Neural cell (in vitro differentiated cells): ENCODE results near the gene CACNA2D1. TPM values are rescaled to one million over a fixed set of nuclear protein-coding genes. Genes with fewer than 3 reads are reported as not detected.

ENCODE experiments used
- H2AFZ ChIP-seq: fragments of 200-600, 300-800 bp; sonication (generic), shearing (Covaris generic); 2 replicates; pipeline ENCODE4 v1.6.0; 2014; ENCODE audit warnings: low read depth, mild to moderate bottlenecking, antibody characterized with exemption, low read length, moderate library complexity
- H3F3A ChIP-seq: fragments of 200-600 bp; shearing (Covaris generic); 2 replicates; pipeline ENCODE4 v1.6.1; 2016; ENCODE audit warnings: mild to moderate bottlenecking, moderate library complexity, mixed read lengths, antibody characterized with exemption, low read length; ENCODE audit not compliant: insufficient read depth, poor library complexity, severe bottlenecking
- H3K27ac ChIP-seq: fragments of 200-600, 300-800 bp; sonication (generic), shearing (Covaris generic); 2 replicates; pipeline ENCODE4 v1.5.1; 2014; ENCODE audit warnings: mild to moderate bottlenecking, low read length, moderate library complexity
- H3K27me3 ChIP-seq: fragments of 300-800, 200-600 bp; sonication (generic), shearing (Covaris generic); 2 replicates; pipeline ENCODE4 v1.6.0; 2014; ENCODE audit warnings: mild to moderate bottlenecking, low read depth, low read length, moderate library complexity; ENCODE audit not compliant: insufficient read depth
- H3K36me3 ChIP-seq: fragments of 300-800, 200-600 bp; sonication (generic), shearing (Covaris generic); 2 replicates; pipeline ENCODE4 v1.5.1; 2014; ENCODE audit warnings: mild to moderate bottlenecking, antibody characterized with exemption, low read length, moderate library complexity; ENCODE audit not compliant: insufficient read depth
- H3K4me2 ChIP-seq: fragments of 300-800, 200-600 bp; sonication (generic), shearing (Covaris generic); 2 replicates; pipeline ENCODE4 v1.6.0; 2014; ENCODE audit warnings: mild to moderate bottlenecking, low read length
- H3K4me3 ChIP-seq: fragments of 300-800, 200-600 bp; sonication (generic), shearing (Covaris generic); 2 replicates; pipeline ENCODE4 v1.5.1; 2014; ENCODE audit warnings: mild to moderate bottlenecking, low read length, moderate library complexity
- H3K79me2 ChIP-seq: fragments of 200-600 bp; shearing (Covaris generic); replicated peaks from 2 replicates; pipeline ENCODE4 v1.6.0; 2014; ENCODE audit warnings: mild to moderate bottlenecking, low read length, moderate library complexity; ENCODE audit not compliant: insufficient read depth
- H3K9ac ChIP-seq: fragments of 300-800, 200-600 bp; sonication (generic), shearing (Covaris generic); 2 replicates; pipeline ENCODE4 v1.6.1; 2016; ENCODE audit warnings: mild to moderate bottlenecking, low read length, mixed read lengths
- H3K9me2 ChIP-seq: fragments of 200-600 bp; shearing (Covaris generic); 2 replicates; pipeline ENCODE4 v1.6.1; 2016; ENCODE audit warnings: mild to moderate bottlenecking, low read length, mixed read lengths; ENCODE audit not compliant: insufficient read depth
- H3K9me3 ChIP-seq: fragments of 200-600, 300-800 bp; sonication (generic), shearing (Covaris generic); 2 replicates; pipeline ENCODE4 v1.6.1; 2016; ENCODE audit warnings: mild to moderate bottlenecking, mixed run types, low read length, moderate library complexity, mixed read lengths
- H4K20me1 ChIP-seq: fragments of 200-600 bp; shearing (Covaris generic); 2 replicates; pipeline ENCODE4 v1.6.1; 2016; ENCODE audit warnings: mild to moderate bottlenecking, mixed run types; ENCODE audit not compliant: insufficient read depth
- EP300 ChIP-seq: fragments of 450-650 bp; conservative IDR thresholded peaks from 2 replicates; pipeline ENCODE4 v1.6.1; 2014; ENCODE audit warnings: antibody characterized with exemption, mild to moderate bottlenecking, moderate library complexity; ENCODE audit not compliant: poor library complexity, severe bottlenecking
- EZH2 ChIP-seq: fragments of 200-600, 300-800 bp; shearing (Covaris generic), sonication (generic); IDR thresholded peaks from 2 replicates; pipeline ENCODE4 v1.6.1; 2014; ENCODE audit warnings: antibody characterized with exemption, low read length, borderline replicate concordance, mild to moderate bottlenecking; ENCODE audit not compliant: insufficient read depth, poor library complexity, severe bottlenecking
- MXI1 ChIP-seq: fragments of 450-650 bp; conservative IDR thresholded peaks from 2 replicates; pipeline ENCODE4 v1.6.1; 2014; ENCODE audit warnings: antibody characterized with exemption, mild to moderate bottlenecking; ENCODE audit not compliant: poor library complexity, severe bottlenecking
- POLR2AphosphoS5 ChIP-seq: IDR thresholded peaks from 2 replicates; pipeline ENCODE4 v1.6.1; 2012
- RAD21 ChIP-seq: fragments of 450-650 bp; conservative IDR thresholded peaks from 2 replicates; pipeline ENCODE4 v1.6.1; 2014; ENCODE audit warnings: antibody characterized with exemption, mild to moderate bottlenecking, moderate library complexity
- REST ChIP-seq: IDR thresholded peaks from 2 replicates; pipeline ENCODE4 v1.6.1; 2012; ENCODE audit warnings: borderline replicate concordance
- SMC3 ChIP-seq: fragments of 450-650 bp; conservative IDR thresholded peaks from 2 replicates; pipeline ENCODE4 v1.6.1; 2014; ENCODE audit warnings: antibody characterized with exemption, mild to moderate bottlenecking, moderate library complexity; ENCODE audit not compliant: poor library complexity
- TAF1 ChIP-seq: IDR thresholded peaks from 2 replicates; pipeline ENCODE4 v1.6.1; 2012; ENCODE audit warnings: low read depth
- polyA plus RNA-seq: library from polyadenylated mRNA; depleted of rRNA; stranded (reverse); fragments of >200 nt; gene quantifications from 2 replicates; pipeline ENCODE4 v1.2.3, GENCODE V29; 2014
- TF ChIP-seq, protein P1 (sequence below): fragments of 450-650 bp; IDR thresholded peaks from 2 replicates; pipeline ENCODE4 v1.5.1; 2014; ENCODE audit warnings: antibody characterized with exemption, mild to moderate bottlenecking, moderate library complexity; ENCODE audit not compliant: poor library complexity, severe bottlenecking

CACNA2D1 gene
- polyA plus RNA-seq, 1 donor from 2014 or later = 7.0 TPM

GRCh38 chr7:81929386-81929785, 514.2 kb downstream of the CACNA2D1 start:
- H4K20me1 ChIP-seq = no peaks in the 10 kb centered on the region
- H3F3A ChIP-seq = no peaks in the 10 kb centered on the region
- H3K79me2 ChIP-seq = no peaks in the 10 kb centered on the region
- H3K4me3 ChIP-seq = no peak overlapping the region
- no peak overlapping the region for H3K9ac ChIP-seq
- no peak overlapping the region for H2AFZ ChIP-seq
- no peaks in the 10 kb centered on the region for H3K9me3 ChIP-seq
- H3K36me3 ChIP-seq = no peaks in the 10 kb centered on the region
- no peaks in the 10 kb centered on the region for H3K9me2 ChIP-seq
- TF ChIP-seq EZH2 (no peak), RAD21 (no peak), REST (no peak), TAF1 (no peak), POLR2AphosphoS5 (no peak), EP300 (no peak), SMC3 (no peak), MXI1 (no peak)
- TF ChIP-seq, protein P1, sequence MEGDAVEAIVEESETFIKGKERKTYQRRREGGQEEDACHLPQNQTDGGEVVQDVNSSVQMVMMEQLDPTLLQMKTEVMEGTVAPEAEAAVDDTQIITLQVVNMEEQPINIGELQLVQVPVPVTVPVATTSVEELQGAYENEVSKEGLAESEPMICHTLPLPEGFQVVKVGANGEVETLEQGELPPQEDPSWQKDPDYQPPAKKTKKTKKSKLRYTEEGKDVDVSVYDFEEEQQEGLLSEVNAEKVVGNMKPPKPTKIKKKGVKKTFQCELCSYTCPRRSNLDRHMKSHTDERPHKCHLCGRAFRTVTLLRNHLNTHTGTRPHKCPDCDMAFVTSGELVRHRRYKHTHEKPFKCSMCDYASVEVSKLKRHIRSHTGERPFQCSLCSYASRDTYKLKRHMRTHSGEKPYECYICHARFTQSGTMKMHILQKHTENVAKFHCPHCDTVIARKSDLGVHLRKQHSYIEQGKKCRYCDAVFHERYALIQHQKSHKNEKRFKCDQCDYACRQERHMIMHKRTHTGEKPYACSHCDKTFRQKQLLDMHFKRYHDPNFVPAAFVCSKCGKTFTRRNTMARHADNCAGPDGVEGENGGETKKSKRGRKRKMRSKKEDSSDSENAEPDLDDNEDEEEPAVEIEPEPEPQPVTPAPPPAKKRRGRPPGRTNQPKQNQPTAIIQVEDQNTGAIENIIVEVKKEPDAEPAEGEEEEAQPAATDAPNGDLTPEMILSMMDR = no peak
- no peak overlapping the region for H3K27ac ChIP-seq
- no peak overlapping the region for H3K4me2 ChIP-seq
- H3K27me3 ChIP-seq = no peaks in the 10 kb centered on the region

- TF ChIP-seq, protein P1 = no peak
- TF ChIP-seq SMC3 (no peak), EP300 (no peak), POLR2AphosphoS5 (no peak), TAF1 (no peak), EZH2 (no peak), REST (no peak), MXI1 (no peak)
- H3K4me3 ChIP-seq = no peak overlapping the region
- no peaks in the 10 kb centered on the region for H3K9me3 ChIP-seq
- H3F3A ChIP-seq = no peaks in the 10 kb centered on the region
- H3K9me2 ChIP-seq = no peaks in the 10 kb centered on the region
- H3K79me2 ChIP-seq = no peaks in the 10 kb centered on the region
- no peaks in the 10 kb centered on the region for H3K36me3 ChIP-seq
- no peak overlapping the region for H2AFZ ChIP-seq
- no peak overlapping the region for H3K4me2 ChIP-seq
- H4K20me1 ChIP-seq = no peaks in the 10 kb centered on the region
- no peak overlapping the region for H3K9ac ChIP-seq
- H3K27me3 ChIP-seq = no peaks in the 10 kb centered on the region
- H3K27ac ChIP-seq = no peak overlapping the region
Observed at GRCh38 chr7:81926154-81926553, 517.4 kb downstream of the CACNA2D1 start.
